Measurements from ENCODE around the gene FBXL19.

The FBXL19 gene

DNA sequence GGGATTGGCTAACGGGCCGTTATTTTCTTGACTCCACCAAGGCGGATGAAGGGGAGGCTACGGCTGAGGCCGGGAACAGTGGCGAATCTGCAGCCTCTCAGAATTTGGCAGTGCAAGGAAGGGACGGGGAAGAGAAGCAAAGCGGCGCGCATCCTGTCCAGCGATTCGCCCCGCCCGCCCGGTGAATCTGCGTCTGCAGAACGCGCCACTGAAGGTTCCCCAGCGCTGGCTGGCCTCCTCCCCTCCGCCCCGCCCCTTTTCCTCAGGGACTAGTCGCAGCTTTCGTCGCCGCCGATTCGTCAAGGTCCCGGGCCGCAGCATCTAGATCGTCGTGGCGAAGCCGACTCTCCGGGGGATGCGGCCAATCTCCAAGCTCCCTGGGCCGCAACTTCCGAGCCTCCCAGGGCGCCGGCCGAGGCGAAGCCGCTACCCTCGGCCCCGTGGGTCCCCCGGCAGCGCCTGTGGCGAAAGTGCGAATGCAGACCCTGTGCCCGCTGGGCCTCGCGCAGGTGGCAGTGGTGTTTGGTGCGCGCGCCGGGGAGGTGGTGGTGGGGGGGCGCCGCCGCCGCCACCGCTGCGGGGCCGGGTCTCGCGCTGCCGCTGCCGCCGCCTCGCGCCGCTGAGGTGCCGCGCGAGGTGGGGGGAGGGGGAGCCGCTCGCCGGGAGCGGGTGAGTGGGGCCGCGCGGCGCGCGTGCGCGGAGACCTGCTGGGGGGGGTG is 34.2 kb downstream of the FBXL19 start, which contains the start of gene SETD1A (continued):
- TF ChIP-seq PRDM6 (tag by site-specific recombination; IDR thresholded peaks at IDR 0.05): no peak; the same call in 1 of the 2 replicates
- peak; percentile 77 for TF ChIP-seq ZBTB8A (tag by site-specific recombination; IDR thresholded peaks at IDR 0.05)
- peak; percentile 89 for TF ChIP-seq ZNF629 (tag by site-specific recombination; IDR thresholded peaks at IDR 0.05)
- no peak for TF ChIP-seq ZNF658 (tag by site-specific recombination; IDR thresholded peaks at IDR 0.05)
- TF ChIP-seq ZNF785 (tag by site-specific recombination; IDR thresholded peaks at IDR 0.05): peak; percentile 90; the same call in 1 of the 2 replicates
- peak; percentile 65; the same call in 1 of the 2 replicates for TF ChIP-seq ZBTB48 (tag by site-specific recombination; IDR thresholded peaks at IDR 0.05)
- peak; percentile 90 for TF ChIP-seq KLF10 (tag by site-specific recombination; IDR thresholded peaks at IDR 0.05)
- no peak for TF ChIP-seq ZNF624 (tag by site-specific recombination; IDR thresholded peaks at IDR 0.05)
- TF ChIP-seq ZNF48 (tag by site-specific recombination; IDR thresholded peaks at IDR 0.05): no peak
- no peak for TF ChIP-seq ZNF221 (tag by site-specific recombination; IDR thresholded peaks at IDR 0.05; ENCODE audit: borderline replicate concordance)
- TF ChIP-seq ZNF843 (tag by site-specific recombination; IDR thresholded peaks at IDR 0.05): peak; percentile 85
- TF ChIP-seq REPIN1 (tag by site-specific recombination; IDR thresholded peaks at IDR 0.05; ENCODE audit: low read depth): peak; percentile 46; the same call in 1 of the 2 replicates
- TF ChIP-seq WT1 (tag by site-specific recombination; IDR thresholded peaks at IDR 0.05): peak; percentile 82
- no peak; the same call in 1 of the 2 replicates for TF ChIP-seq TSHZ1 (tag by site-specific recombination; IDR thresholded peaks at IDR 0.05; ENCODE audit: borderline replicate concordance)
- peak; percentile 95 for TF ChIP-seq GLIS1 (tag by site-specific recombination; IDR thresholded peaks at IDR 0.05)
- no peak for TF ChIP-seq ZNF513 (tag by site-specific recombination; IDR thresholded peaks at IDR 0.05)
- TF ChIP-seq, protein P1, sequence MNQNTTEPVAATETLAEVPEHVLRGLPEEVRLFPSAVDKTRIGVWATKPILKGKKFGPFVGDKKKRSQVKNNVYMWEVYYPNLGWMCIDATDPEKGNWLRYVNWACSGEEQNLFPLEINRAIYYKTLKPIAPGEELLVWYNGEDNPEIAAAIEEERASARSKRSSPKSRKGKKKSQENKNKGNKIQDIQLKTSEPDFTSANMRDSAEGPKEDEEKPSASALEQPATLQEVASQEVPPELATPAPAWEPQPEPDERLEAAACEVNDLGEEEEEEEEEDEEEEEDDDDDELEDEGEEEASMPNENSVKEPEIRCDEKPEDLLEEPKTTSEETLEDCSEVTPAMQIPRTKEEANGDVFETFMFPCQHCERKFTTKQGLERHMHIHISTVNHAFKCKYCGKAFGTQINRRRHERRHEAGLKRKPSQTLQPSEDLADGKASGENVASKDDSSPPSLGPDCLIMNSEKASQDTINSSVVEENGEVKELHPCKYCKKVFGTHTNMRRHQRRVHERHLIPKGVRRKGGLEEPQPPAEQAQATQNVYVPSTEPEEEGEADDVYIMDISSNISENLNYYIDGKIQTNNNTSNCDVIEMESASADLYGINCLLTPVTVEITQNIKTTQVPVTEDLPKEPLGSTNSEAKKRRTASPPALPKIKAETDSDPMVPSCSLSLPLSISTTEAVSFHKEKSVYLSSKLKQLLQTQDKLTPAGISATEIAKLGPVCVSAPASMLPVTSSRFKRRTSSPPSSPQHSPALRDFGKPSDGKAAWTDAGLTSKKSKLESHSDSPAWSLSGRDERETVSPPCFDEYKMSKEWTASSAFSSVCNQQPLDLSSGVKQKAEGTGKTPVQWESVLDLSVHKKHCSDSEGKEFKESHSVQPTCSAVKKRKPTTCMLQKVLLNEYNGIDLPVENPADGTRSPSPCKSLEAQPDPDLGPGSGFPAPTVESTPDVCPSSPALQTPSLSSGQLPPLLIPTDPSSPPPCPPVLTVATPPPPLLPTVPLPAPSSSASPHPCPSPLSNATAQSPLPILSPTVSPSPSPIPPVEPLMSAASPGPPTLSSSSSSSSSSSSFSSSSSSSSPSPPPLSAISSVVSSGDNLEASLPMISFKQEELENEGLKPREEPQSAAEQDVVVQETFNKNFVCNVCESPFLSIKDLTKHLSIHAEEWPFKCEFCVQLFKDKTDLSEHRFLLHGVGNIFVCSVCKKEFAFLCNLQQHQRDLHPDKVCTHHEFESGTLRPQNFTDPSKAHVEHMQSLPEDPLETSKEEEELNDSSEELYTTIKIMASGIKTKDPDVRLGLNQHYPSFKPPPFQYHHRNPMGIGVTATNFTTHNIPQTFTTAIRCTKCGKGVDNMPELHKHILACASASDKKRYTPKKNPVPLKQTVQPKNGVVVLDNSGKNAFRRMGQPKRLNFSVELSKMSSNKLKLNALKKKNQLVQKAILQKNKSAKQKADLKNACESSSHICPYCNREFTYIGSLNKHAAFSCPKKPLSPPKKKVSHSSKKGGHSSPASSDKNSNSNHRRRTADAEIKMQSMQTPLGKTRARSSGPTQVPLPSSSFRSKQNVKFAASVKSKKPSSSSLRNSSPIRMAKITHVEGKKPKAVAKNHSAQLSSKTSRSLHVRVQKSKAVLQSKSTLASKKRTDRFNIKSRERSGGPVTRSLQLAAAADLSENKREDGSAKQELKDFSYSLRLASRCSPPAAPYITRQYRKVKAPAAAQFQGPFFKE (tag by site-specific recombination; IDR thresholded peaks at IDR 0.05; ENCODE audit: borderline replicate concordance): no peak
- TF ChIP-seq ZBTB11 (tag by site-specific recombination; conservative IDR thresholded peaks at IDR 0.05; ENCODE audit: low read depth): peak; percentile 97
- TF ChIP-seq EGR2 (tag by site-specific recombination; IDR thresholded peaks at IDR 0.05; ENCODE audit: low read depth): peak; percentile 5; the same call in 1 of the 2 replicates
- no peak for TF ChIP-seq ZNF514 (tag by site-specific recombination; IDR thresholded peaks at IDR 0.05)
- TF ChIP-seq TRIM28 (IDR thresholded peaks at IDR 0.05; ENCODE audit: borderline replicate concordance, low read length): 0 out of 2 replicates have a peak, but pooled peaks have one; percentile 11
- no peak for TF ChIP-seq ZNF423 (tag by site-specific recombination; IDR thresholded peaks at IDR 0.05)
- no peak for TF ChIP-seq MEIS1 (CRISPR knock-in tag; IDR thresholded peaks at IDR 0.05; ENCODE audit: borderline replicate concordance)
- TF ChIP-seq ZNF350 (tag by site-specific recombination; IDR thresholded peaks at IDR 0.05): no peak
